SK-N-MC (cell line): ENCODE data around the gene NFKB1.

Experiments
- DNase-seq: peaks from one replicate; pipeline ENCODE4 v3.0.0-alpha.2; 2011; ENCODE audit warnings: low read depth, low spot score
- H3K27ac ChIP-seq: fragments of 200-600 bp; sonication (generic); 2 replicates; pipeline ENCODE4 v1.5.1; 2016; ENCODE audit warnings: mixed run types
- H3K36me3 ChIP-seq: fragments of 200-600 bp; sonication (generic); 2 replicates; pipeline ENCODE4 v1.6.1; 2017; ENCODE audit warnings: antibody characterized with exemption, low read length, mixed read lengths; ENCODE audit not compliant: insufficient read depth
- H3K4me3 ChIP-seq: fragments of 200-600 bp; sonication (generic); 2 replicates; pipeline ENCODE4 v1.5.1; 2016
- H3K9ac ChIP-seq: fragments of 200-600 bp; sonication (generic); 2 replicates; pipeline ENCODE4 v1.8.0; 2017; ENCODE audit warnings: mixed run types, mixed read lengths; ENCODE audit not compliant: insufficient read length
- H3K9me3 ChIP-seq: fragments of 200-600 bp; sonication (generic); 2 replicates; pipeline ENCODE4 v1.6.1; 2017; ENCODE audit warnings: low read depth, mild to moderate bottlenecking, antibody characterized with exemption, low read length, moderate library complexity, mixed read lengths
- EZH2 ChIP-seq: fragments of 200-600 bp; sonication (generic); IDR thresholded peaks from one replicate; pipeline ENCODE4 v1.6.1; 2017; ENCODE audit warnings: antibody characterized with exemption
- FOXP2 ChIP-seq: optimal IDR thresholded peaks from 2 replicates; pipeline ENCODE3; 2011; ENCODE audit warnings: mild to moderate bottlenecking, moderate library complexity; ENCODE audit not compliant: insufficient read depth; ENCODE audit errors: extremely low read length, control extremely low read depth
- POLR2AphosphoS5 ChIP-seq: IDR thresholded peaks from 2 replicates; pipeline ENCODE4 v1.6.1; 2012; ENCODE audit warnings: mild to moderate bottlenecking, low read depth, low read length, borderline replicate concordance

The NFKB1 gene

GRCh38 chr4:102625232-102625930 is 124.2 kb downstream of the NFKB1 start:
- H3K36me3 ChIP-seq = no peaks in the 10 kb centered on the region
- DNase-seq = no peak
- no peak overlapping the region for H3K27ac ChIP-seq
- TF ChIP-seq POLR2AphosphoS5 (no peak), FOXP2 (no peak), EZH2 (no peak)
- no peak overlapping the region for H3K4me3 ChIP-seq
- no peak overlapping the region for H3K9ac ChIP-seq
- H3K9me3 ChIP-seq = no peaks in the 10 kb centered on the region

DNA sequence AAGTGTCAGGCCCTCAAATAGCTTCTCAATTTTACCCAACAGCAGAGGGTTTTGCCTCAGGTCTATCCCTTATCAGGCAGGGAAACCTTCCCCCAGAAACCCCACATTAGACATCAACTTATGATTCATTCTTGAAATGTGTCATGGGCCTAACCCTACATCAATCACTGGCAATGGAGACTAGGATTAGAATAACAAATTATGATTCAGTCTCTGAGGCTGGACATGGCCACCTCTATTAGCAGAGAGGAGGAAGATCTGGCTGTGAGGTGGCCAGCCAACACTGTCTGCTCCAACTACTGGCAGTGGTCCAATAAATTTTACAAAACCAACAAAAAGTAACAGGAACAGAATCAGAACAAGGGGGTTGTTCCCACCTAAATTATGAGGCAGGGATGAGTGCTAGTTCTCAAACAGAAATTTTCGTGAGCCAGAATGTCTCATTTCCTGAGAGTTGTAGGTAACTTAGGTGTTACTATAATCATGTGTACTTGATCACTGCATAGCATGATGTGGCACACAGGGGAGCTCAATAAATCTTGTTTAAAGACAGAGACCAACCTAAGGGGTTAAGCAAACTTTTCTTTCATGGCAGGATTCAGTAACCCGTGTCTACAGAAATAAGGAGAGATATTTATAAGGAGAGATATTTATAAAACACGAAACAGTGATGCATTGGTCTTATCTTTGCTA is 126.8 kb downstream of the NFKB1 start:
- TF ChIP-seq EZH2 = no peak
- no peak for TF ChIP-seq POLR2AphosphoS5
- TF ChIP-seq FOXP2 = no peak
- no peak overlapping the region for H3K27ac ChIP-seq
- H3K36me3 ChIP-seq = no peaks in the 10 kb centered on the region
- H3K4me3 ChIP-seq = no peak overlapping the region
- DNase-seq = no peak
- H3K9ac ChIP-seq = no peak overlapping the region
- H3K9me3 ChIP-seq = no peaks in the 10 kb centered on the region

DNA sequence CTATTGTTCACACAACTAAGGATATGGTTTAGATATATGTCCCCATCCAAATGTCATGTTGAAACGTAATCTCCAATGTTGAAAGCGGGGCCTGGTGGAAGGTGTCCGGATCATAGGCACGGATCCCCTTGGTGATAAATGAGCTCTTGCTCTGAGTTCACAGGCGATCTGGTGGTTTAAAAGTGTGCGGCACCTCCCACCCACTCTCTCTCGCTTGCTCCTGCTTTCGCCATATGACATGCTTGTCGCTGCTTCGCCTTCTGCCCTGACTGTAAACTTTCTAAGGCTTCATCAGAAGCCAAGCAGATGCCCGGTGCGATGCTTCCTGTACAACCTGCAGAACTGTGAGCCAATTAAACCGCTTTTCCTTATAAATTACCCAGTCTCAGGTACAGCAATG is 128.5 kb downstream of the NFKB1 start:
- Histone ChIP-seq H3K4me3 (no peak overlapping the region), H3K9me3 (no peaks in the 10 kb centered on the region), H3K9ac (no peak overlapping the region), H3K27ac (no peak overlapping the region), H3K36me3 (no peaks in the 10 kb centered on the region)
- DNase-seq = no peak
- TF ChIP-seq EZH2 (no peak), FOXP2 (no peak), POLR2AphosphoS5 (no peak)

DNA sequence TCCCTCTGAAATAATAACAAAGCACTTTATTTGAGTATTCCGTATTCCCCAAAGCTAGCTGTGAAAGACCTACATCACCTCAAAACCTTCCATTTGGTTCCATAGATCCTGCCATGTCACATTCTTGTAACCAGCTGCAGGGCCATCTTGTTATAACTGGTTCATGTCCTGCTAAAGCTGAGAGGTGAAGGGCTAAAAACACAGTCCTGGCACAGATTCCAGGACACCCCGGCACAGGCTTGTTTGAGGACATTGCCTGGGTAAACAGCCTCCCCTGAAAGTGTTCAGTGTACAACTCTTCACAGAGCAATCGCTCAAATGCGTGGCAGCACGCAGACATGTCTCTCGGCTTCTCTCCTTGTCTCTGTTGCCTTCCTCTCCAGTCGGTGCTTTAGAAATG is 130.5 kb downstream of the NFKB1 start:
- DNase-seq = no peak
- TF ChIP-seq POLR2AphosphoS5 (no peak), FOXP2 (no peak), EZH2 (no peak)
- no peak overlapping the region for H3K27ac ChIP-seq
- no peaks in the 10 kb centered on the region for H3K36me3 ChIP-seq
- H3K9me3 ChIP-seq = no peaks in the 10 kb centered on the region
- no peak overlapping the region for H3K4me3 ChIP-seq
- no peak overlapping the region for H3K9ac ChIP-seq

DNA sequence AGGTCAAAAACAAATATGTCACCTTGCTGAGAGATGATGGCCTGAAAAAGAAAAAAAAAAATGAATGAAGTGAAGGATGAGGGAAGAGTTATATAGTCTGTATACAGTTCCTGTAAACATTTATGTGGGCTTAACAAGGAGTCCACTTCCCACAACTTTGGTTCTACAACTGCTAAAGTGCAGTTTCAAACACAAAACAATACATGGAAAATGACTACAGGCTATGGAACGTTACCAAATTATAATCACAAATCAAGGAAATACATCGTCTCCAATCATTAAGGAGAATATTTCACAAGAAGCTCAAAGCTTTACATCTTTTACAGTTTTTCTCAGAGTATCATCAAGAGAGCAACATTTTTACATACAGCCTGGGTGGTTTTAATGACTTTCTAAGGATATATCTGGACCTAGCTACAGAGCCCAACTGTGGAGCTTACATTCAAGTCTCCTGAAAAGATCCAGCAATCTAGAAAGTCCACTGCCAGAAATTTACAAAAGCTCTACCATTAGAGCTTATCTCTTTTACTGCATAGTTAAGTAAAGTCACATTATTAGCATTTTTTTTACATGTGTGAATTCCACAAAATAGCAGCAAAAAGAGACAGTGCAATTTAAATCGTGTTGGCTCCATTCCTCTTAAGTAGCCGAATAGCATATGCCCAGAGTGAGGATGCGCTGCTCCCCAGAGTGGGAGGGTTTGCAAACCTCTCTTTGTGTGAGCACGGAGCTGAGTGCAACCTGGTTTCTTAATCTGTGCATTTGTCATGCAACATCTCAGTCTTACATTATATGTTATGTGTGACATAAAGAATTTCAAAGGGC is 131.3 kb downstream of the NFKB1 start:
- no peaks in the 10 kb centered on the region for H3K36me3 ChIP-seq
- TF ChIP-seq POLR2AphosphoS5 (no peak), FOXP2 (no peak), EZH2 (no peak)
- no peak for DNase-seq
- no peaks in the 10 kb centered on the region for H3K9me3 ChIP-seq
- H3K4me3 ChIP-seq = no peak overlapping the region
- H3K9ac ChIP-seq = no peak overlapping the region
- no peak overlapping the region for H3K27ac ChIP-seq

DNA sequence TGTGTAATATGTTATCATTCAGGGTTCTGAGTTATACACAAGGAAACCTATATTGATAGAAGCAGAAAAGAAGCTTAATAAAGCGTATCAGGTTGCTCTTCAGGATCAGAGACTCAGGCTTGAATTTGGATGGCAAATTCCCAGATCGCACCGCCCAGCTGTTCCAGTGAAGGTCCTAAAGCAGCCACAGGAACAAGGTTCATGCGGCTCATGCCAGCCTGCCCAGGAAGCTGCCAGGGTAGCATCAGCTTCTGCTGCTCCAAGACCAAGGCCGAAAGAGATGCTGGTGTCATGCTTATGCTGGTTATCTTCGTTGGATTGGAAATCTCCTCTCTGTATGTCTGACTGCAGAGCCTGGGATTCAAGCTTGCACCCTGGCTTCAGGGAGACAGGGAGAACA is 131.9 kb downstream of the NFKB1 start:
- TF ChIP-seq FOXP2 (no peak), EZH2 (no peak), POLR2AphosphoS5 (no peak)
- no peak for DNase-seq
- Histone ChIP-seq H3K9me3 (no peaks in the 10 kb centered on the region), H3K36me3 (no peaks in the 10 kb centered on the region), H3K27ac (no peak overlapping the region), H3K4me3 (no peak overlapping the region), H3K9ac (no peak overlapping the region)

DNA sequence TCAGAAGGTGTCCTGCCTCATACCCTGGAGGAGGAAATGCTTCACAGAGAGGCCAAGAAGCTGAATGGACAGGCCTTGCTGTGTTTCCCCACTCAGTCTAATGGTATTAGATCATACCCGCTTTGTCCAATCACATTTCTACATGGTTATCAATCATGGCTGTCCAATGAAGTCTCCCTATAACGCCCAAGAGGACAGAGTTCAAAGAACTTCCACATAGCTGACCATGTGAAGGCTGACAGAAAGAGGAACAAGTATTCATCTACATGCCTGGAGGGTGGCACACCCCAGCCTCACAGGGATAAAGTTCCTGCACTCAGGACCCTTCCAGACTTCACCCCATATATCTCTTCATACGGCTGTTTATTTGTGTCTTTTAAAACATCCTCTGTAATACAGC is 136.2 kb downstream of the NFKB1 start:
- no peak overlapping the region for H3K9ac ChIP-seq
- no peak overlapping the region for H3K27ac ChIP-seq
- DNase-seq = no peak
- H3K9me3 ChIP-seq = no peaks in the 10 kb centered on the region
- TF ChIP-seq POLR2AphosphoS5 (no peak), FOXP2 (no peak), EZH2 (no peak)
- no peak overlapping the region for H3K4me3 ChIP-seq
- no peaks in the 10 kb centered on the region for H3K36me3 ChIP-seq

GRCh38 chr4:102638621-102639020 is 137.5 kb downstream of the NFKB1 start:
- H3K36me3 ChIP-seq = no peaks in the 10 kb centered on the region
- H3K9me3 ChIP-seq = no peaks in the 10 kb centered on the region
- H3K27ac ChIP-seq = no peak overlapping the region
- DNase-seq = no peak
- no peak overlapping the region for H3K4me3 ChIP-seq
- TF ChIP-seq EZH2 = no peak
- no peak for TF ChIP-seq POLR2AphosphoS5
- TF ChIP-seq FOXP2 = no peak
- no peak overlapping the region for H3K9ac ChIP-seq
